ENCODE measurements around the gene TNFRSF14. TPM values are rescaled to one million over a fixed set of nuclear protein-coding genes. Genes with fewer than 3 reads are reported as not detected.

The TNFRSF14 gene
- total and polyA plus RNA-seq, 9 of the 15 experiments (the other 6 are each of a cell fraction or from before 2014, with no cell fraction given), result 0.11 to 2.3 (median 0.68) TPM; not detected in 2

- TF ChIP-seq KLF6 (CRISPR knock-in tag; IDR thresholded peaks at IDR 0.05; ENCODE audit: borderline replicate concordance), result no peak
- no peak for TF ChIP-seq DIDO1 (tag; IDR thresholded peaks at IDR 0.05; ENCODE audit: low read depth)
- TF ChIP-seq ZNF184 (CRISPR knock-in tag; IDR thresholded peaks at IDR 0.05), result no peak
- no peak for TF ChIP-seq YBX1 (IDR thresholded peaks at IDR 0.05)
- TF ChIP-seq ZNF76 (CRISPR knock-in tag; IDR thresholded peaks at IDR 0.05; ENCODE audit: borderline replicate concordance), result no peak
- peak; percentile 59 for TF ChIP-seq ZNF740 (CRISPR knock-in tag; IDR thresholded peaks at IDR 0.05)
- peak in 1 of 2 experiments; percentile 42; a peak in 1 of 4 replicates for TF ChIP-seq ZNF740 (tag; IDR thresholded peaks at IDR 0.05)
- TF ChIP-seq CREBBP (IDR thresholded peaks at IDR 0.05; ENCODE audit: low read depth, low read length), result no peak
- no peak for TF ChIP-seq SFPQ (IDR thresholded peaks at IDR 0.05; ENCODE audit: low read depth, low read length)
- no peak for TF ChIP-seq CREB1 (IDR thresholded peaks at IDR 0.05)
- TF ChIP-seq CREB1 (CRISPR knock-in tag; IDR thresholded peaks at IDR 0.05), result no peak
- no peak for TF ChIP-seq POLR2G (IDR thresholded peaks at IDR 0.05; ENCODE audit: low read depth, low read length)
- TF ChIP-seq MCM2 (IDR thresholded peaks at IDR 0.05; ENCODE audit: low read depth), result no peak
- no peak for TF ChIP-seq NR2F6 (CRISPR knock-in tag; IDR thresholded peaks at IDR 0.05)
- TF ChIP-seq ESRRB (CRISPR knock-in tag; IDR thresholded peaks at IDR 0.05; ENCODE audit: borderline replicate concordance), result no peak
- no peak for TF ChIP-seq BHLHE40 (IDR thresholded peaks at IDR 0.05; ENCODE audit: low read length)
- TF ChIP-seq ZNF239 (CRISPR knock-in tag; IDR thresholded peaks at IDR 0.05), result no peak
- TF ChIP-seq HIVEP1 (CRISPR knock-in tag; IDR thresholded peaks at IDR 0.05), result no peak
- no peak for TF ChIP-seq TCF7 (IDR thresholded peaks at IDR 0.05; ENCODE audit: borderline replicate concordance)
- no peak for TF ChIP-seq ZNF584 (CRISPR knock-in tag; IDR thresholded peaks at IDR 0.05; ENCODE audit: low read depth)
- TF ChIP-seq E2F6 (IDR thresholded peaks at IDR 0.05; ENCODE audit: borderline replicate concordance in 1 of 2, extremely low read depth in 1 of 2, insufficient read depth in 1 of 2, insufficient read length in 1 of 2, low read depth in 1 of 2, low read length in 1 of 2, poor library complexity in 1 of 2, severe bottlenecking in 1 of 2), result peak; percentile 53 to 55
- no peak for TF ChIP-seq PKNOX1 (IDR thresholded peaks at IDR 0.05)
These were observed 11.9 kb upstream of the TNFRSF14 start (continued) for GRCh38 chr1:2544093-2544874.
